ENCODE measurements around the gene ZFP36L2. TPM values are rescaled to one million over a fixed set of nuclear protein-coding genes. Genes with fewer than 3 reads are reported as not detected.

The ZFP36L2 gene
- total and polyA plus RNA-seq, 2 donors (not counting 3 experiments of a cell fraction or from before 2014, with no cell fraction given) = 14.5 to 75.9 TPM

GRCh38 chr2:43258547-43259156 lies 32.2 kb upstream of the ZFP36L2 start:
- no peak for DNase-seq (ENCODE audit: low read depth, low spot score)
- dilution Hi-C loops (cut with MboI; ENCODE audit: extremely low pct_ligation_motif_present, low sequenced_read_pairs) = no loop called here
- peaks cover 0 to 2% of the 10 kb centered on the region in 2 experiments for H3K36me3 ChIP-seq (ENCODE audit: control insufficient read depth in 2 of 2, extremely low read depth in 1 of 2, insufficient read depth in 2 of 2, low read length in 2 of 2)
- H3K27ac ChIP-seq (ENCODE audit: insufficient read depth, low read depth, low read length) = no peak overlapping the region
- POLR2A ChIA-PET = no interaction called here
- intact Hi-C loops (cut with micrococcal nuclease) = no loop called here
- H3K4me3 ChIP-seq (replicated peaks in 1 of 3; ENCODE audit: insufficient read depth in 1 of 3, low read depth in 1 of 3, low read length in 3 of 3) = no peak overlapping the region
- H3K4me2 ChIP-seq (ENCODE audit: insufficient read depth, low read length) = no peak overlapping the region
- H4K20me1 ChIP-seq (replicated peaks; ENCODE audit: control insufficient read depth, extremely low read depth, insufficient read depth, low read length) = no peaks in the 10 kb centered on the region
- no peak for TF ChIP-seq JUN (IDR thresholded peaks at IDR 0.05; ENCODE audit: borderline replicate concordance, insufficient read depth, insufficient read length, low read depth)
- no peak for TF ChIP-seq MAX (IDR thresholded peaks at IDR 0.05; ENCODE audit: insufficient read depth, insufficient read length)
- no peak for TF ChIP-seq EZH2 (IDR thresholded peaks at IDR 0.05; ENCODE audit: borderline replicate concordance, low read depth, low read length, severe bottlenecking)
- no peak for TF ChIP-seq MYC (IDR thresholded peaks at IDR 0.05; ENCODE audit: low read depth, low read length)
- no peak for TF ChIP-seq POLR2AphosphoS5 (IDR thresholded peaks at IDR 0.05; ENCODE audit: insufficient read depth, low read depth, low read length)
- no peak for TF ChIP-seq GATA2 (IDR thresholded peaks at IDR 0.05; ENCODE audit: insufficient read depth, insufficient read length, low read depth, low read length)
- no peak for TF ChIP-seq POLR2A (IDR thresholded peaks at IDR 0.05; ENCODE audit: low read depth, low read length)
- no peak for TF ChIP-seq FOS (IDR thresholded peaks at IDR 0.05; ENCODE audit: borderline replicate concordance, insufficient read depth, low read length)
- TF ChIP-seq CTCF (IDR thresholded peaks at IDR 0.05; ENCODE audit: extremely low read depth in 1 of 2, insufficient read depth in 1 of 2, low read depth in 1 of 2, low read length in 2 of 2) = no peak
- H3K27me3 ChIP-seq (ENCODE audit: control insufficient read depth in 2 of 2, insufficient read depth in 2 of 2, low read length in 2 of 2) = no peaks in the 10 kb centered on the region
- H3K79me2 ChIP-seq (ENCODE audit: control insufficient read depth, insufficient read depth, low read length) = no peaks in the 10 kb centered on the region
- CTCF ChIA-PET = interaction anchor here (1.3 kb wide), 1 partner anchor 226 kb away, joined by 4 read pairs; no protein-coding TSS in a partner anchor
- no peaks in the 10 kb centered on the region for H3K9me3 ChIP-seq (replicated peaks; ENCODE audit: control insufficient read depth, insufficient read depth, low read length)
- no peak overlapping the region for H2AFZ ChIP-seq (ENCODE audit: low read depth, low read length)
- no TSS peak for BruUV-seq (replicated peaks)
- H3K9me1 ChIP-seq (replicated peaks; ENCODE audit: control insufficient read depth, extremely low read depth, insufficient read depth, low read length) = no peaks in the 10 kb centered on the region
- H3K9ac ChIP-seq (replicated peaks; ENCODE audit: extremely low read depth, insufficient read depth, low read length) = no peak overlapping the region
- no peak for FAIRE-seq
- no peaks in the 10 kb centered on the region for H3K4me1 ChIP-seq (ENCODE audit: control insufficient read depth, extremely low read depth, insufficient read depth, low read length)
